ENCODE measurements around the gene BAG3.

DNA sequence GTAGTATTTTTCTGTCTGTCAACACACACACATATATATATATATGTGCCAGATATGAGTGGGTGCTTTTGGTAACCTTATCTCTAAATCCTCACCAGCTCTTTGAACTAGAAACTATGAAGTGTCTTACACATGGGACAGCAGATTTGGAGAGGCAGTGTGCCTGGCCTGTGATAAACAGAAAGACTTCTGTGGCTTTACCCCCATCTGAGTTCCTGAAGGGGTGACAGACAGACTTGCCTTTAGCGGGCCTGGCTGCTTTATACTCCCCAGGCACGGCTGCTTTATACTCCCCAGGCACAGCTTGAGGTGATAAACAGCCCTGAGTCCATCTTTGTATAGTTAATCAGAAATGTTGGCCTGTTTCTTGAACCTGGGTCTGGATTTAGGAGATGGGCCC is 5.6 kb downstream of the BAG3 start:
- TF ChIP-seq POLR2AphosphoS5 (IDR thresholded peaks at IDR 0.05; ENCODE audit: low read depth, low read length) (no peak), TAF1 (IDR thresholded peaks at IDR 0.05; ENCODE audit: borderline replicate concordance, insufficient read depth, low read length) (no peak)
